Skeletal muscle cell (primary cell): Measurements from ENCODE around the gene GPR55.

Source experiments
- DNase-seq: peaks from one replicate; pipeline ENCODE4 v3.0.0-alpha.2; 2010; ENCODE audit warnings: low read depth
- H3K4me3 ChIP-seq: 2 replicates; pipeline ENCODE4 v1.5.1; 2011; ENCODE audit warnings: low read depth, mild to moderate bottlenecking, control low read depth, low read length, moderate library complexity

Gene GPR55

DNA sequence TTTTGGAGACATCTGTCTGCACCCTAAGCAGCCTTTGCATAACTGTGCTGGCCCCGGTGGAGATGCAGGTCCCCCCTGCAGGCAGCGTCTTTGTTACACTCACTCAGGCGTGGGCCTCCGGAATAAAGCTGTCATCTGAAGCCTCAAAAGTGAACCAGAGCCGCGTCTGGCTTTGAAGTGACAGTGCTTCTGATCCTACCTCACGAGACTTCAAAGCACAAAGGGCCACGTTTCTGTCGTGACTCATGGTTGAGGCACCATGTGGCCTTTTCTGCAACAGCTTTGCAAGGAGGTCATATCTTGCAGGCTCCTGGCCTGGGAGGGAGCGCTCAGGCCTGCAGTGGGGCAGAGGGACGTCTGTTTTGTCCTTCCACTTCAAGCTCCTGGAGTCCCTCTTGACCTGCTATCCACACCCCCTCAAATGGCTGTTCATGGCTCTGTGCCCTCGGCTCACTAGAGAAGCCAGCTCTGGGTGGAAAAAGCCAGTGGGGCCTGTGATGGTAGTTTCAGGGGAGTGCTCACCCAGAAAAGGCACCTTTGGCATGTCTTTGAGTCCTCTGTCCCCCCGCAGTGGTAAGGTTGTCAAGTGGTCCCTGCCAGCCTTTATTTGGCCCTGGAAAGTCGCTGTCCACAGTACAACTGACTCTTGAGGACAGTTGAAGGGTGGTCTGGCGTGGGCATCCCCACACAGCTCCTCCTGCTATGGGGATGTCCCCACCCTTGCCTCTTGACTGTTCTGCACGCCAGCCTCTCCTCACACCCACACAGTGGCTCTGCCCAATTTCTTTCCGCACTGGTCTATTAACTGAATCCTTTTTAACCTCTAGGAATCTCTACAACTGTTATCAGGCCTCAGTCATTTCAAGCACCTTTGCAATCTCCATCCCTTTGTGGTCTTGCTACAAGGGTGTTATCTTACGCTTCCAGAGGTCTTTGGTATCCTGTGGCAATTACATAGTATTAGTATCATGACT is 19.3 kb downstream of the GPR55 start:
- DNase-seq: no peak
- H3K4me3 ChIP-seq: no peak overlapping the region

- DNase-seq: no peak
- no peak overlapping the region for H3K4me3 ChIP-seq
Measured at GRCh38 chr2:230904856-230905447, 20.1 kb downstream of the GPR55 start.

DNA sequence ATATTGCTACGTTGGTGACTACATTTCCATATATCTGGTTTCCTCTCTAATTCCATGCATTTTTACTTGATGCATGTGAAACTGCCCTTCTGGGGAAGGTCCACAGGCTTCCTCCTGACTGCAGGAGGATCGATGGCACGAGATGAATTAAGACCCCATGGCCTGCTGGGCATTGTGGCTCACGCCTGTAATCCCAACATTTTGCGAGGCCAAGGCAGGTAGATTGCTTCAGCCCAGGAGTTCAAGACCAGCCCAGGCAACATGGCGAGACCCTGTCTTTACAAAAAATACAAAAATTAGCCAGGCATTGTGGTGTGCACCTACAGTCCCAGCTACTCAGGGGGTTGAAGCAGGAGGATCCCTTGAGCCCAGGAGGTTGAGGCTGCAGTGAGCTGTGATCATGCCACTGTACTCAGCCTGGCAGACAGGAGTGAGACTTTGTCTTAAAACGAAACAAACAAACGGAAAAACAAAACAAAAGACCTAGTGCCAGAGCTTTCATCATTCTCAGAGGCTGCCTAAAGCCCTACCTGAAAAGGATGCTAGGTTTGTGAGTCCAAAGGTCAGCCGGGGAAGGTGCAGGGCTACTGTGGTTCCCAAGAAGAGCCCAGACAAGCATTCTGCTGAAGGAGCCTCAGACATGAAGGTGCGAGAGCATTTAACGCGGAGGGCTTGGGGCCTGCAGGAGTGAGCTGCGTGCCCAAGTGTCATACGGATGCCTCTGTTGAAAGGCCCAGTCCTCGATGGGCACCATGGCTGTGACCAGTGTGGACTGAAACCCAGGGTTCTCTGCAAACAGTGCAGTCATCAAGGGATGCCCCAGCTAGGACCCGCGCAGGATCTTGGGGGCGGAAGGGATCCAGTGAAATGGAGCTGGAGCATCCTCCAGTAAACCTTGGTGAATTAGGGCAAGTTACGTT is 21.6 kb downstream of the GPR55 start:
- DNase-seq: no peak
- H3K4me3 ChIP-seq: no peak overlapping the region

DNA sequence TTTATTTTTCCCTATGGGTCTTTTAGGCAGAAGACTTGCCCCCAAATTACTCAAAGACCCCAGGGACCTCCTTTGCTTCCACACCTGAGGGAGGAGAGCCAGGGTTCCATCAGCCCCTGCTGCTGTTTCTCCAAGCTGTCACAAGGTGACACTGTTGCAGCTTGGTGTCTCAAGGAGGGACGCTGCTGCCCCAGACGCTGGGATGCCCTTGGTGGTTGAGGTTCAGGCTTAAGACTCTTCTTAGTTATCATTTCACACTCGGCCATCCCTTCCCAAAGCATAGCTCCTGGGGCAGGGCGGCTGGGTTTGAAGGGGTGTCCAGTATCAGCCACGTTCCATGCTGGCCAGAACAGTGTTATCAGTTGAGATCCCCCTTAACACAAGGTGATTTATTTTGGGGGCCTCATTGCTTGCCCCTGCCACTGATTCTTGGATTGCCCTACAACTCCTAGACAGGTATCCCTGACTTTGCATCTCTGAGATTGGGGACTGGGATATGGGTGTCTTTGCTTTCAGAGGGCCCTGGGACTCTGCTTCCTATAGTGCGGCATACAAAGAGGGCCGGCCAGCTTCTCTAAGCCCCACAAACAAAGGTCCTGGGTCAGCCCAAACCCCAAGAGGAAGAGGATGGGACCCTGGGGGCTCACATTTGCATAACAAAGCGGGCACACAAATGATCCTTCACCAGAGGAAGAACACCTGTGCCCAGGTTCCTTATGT is 22.7 kb downstream of the GPR55 start:
- DNase-seq: peak; percentile 16

DNA sequence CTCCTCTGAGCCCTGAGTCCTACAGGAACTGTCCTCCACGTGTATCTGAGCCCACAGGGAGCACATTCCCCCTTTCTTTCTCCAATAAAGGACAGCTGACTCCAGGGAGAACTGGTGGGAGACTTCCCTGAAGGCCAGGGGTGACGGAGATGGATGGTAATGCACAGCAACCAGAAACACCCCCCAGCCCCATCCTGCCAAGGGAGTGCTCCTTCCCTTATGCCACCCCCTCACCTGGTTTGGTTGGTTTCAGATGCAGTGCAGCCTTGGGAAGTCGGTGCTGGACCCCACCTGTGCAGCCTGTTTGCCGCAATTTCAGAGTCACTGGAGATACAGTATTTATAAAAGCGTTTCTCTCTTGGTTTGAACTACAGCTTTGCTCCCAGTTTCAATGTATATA is 24.0 kb downstream of the GPR55 start:
- no peak overlapping the region for H3K4me3 ChIP-seq
- no peak for DNase-seq

More for the DNA sequence above, 22.7 kb downstream of the GPR55 start:
- no peak overlapping the region for H3K4me3 ChIP-seq

GRCh38 chr2:230900336-230900995 is 24.6 kb downstream of the GPR55 start:
- DNase-seq: no peak
- no peak overlapping the region for H3K4me3 ChIP-seq

DNA sequence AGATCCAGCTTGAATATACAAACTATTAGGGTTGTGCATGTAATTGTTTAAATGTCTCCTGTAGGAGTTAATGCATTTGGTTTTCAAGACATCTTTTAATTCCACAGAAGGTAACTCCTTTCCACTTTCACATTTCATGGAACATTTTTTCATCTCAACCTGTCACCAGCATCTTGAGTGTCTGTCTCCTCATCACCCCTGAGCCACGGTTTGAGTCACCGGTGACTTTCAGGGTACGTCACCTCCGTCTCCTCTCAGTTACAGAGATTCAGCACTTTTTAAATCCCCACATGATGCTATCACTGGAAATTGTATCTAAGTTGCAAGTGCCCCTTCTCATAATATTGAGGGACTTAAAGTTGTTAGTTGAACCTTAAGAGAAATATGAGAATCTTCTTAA is 25.3 kb downstream of the GPR55 start:
- no peak overlapping the region for H3K4me3 ChIP-seq
- no peak for DNase-seq

DNA sequence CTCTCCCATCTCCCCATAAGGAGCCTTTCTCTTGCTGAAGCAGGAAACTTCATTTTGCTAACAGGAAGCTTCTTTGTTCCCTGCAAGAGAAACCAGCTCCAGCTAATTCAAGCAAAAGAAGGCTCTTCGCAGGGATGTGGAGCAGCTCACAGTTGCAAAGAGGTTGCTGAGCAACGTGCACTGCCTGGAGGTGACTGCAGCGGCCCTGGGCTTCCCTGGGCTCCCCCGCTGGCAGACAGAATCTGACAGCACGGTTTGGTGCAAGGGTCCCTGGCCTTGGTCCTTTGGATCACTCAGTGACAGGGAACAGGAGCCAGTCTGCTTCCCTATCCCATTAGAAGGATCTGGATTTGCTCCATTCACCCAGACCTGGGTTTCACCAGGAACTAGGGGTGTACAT is 25.8 kb downstream of the GPR55 start:
- H3K4me3 ChIP-seq: no peak overlapping the region
- DNase-seq: no peak

DNA sequence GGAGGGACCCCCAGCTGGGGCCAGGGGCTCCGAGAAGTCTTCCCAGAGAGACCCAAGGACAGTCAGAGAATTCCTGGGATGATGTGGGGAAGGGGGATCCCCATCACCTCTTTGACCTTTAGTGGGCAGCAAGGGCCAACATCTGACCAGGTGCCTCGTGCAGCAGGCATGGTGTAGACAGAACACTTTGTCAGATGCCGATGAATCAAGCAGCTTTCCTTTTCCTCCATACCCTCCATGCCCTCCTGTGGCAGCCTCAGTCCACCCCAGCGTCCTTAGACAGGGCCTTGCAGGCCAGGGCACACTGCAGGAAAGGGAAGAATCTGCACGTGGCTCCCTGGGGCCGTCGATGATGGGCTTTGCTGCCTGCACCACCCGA is 26.3 kb downstream of the GPR55 start:
- no peak overlapping the region for H3K4me3 ChIP-seq
- no peak for DNase-seq

GRCh38 chr2:230898016-230898712 is 26.9 kb downstream of the GPR55 start:
- no peak overlapping the region for H3K4me3 ChIP-seq
- DNase-seq: no peak

- no peak for DNase-seq
- H3K4me3 ChIP-seq: no peak overlapping the region
Measured at GRCh38 chr2:230896346-230897115, 28.5 kb downstream of the GPR55 start.

DNA sequence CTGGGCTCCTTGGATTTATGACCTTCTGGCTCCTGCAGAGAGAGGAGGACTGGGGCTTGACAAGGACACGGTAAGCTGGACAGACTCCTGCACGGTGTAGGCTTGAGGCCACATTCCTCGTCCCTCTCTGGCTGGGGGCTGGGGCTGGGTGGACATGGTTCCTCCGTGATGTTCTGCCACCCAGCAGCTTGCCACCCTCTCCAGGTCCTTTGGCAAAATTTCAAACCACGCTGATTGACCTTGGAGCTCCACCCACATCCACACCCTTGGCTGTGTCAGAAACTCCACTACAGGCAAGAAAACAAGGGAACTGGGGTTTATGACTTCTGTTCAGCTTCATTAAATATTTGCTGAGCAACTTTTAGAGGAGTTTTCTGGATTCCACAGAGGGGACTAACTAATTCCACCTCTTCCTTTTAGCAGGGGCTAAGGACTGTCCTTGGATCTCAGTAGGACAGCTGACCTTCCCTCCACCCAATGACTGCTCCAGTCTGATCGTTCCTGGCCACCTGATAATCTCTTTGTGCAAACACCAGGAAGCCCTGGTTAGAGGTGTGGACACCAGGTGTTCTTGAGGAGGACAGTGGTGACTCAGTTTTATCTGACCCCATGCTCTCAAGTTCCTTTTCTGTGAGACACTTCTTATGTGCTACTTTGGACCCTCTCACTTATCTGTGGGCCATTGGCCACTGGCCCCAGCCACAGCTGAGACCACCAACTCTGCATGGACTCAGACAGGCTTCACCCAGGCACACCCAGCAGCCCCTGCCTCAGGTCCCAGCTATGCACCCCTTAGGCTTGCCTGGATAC is 29.3 kb downstream of the GPR55 start:
- no peak for DNase-seq
- no peak overlapping the region for H3K4me3 ChIP-seq

- DNase-seq: no peak
- no peak overlapping the region for H3K4me3 ChIP-seq
Measured at GRCh38 chr2:230893841-230894781, 30.9 kb downstream of the GPR55 start.

DNA sequence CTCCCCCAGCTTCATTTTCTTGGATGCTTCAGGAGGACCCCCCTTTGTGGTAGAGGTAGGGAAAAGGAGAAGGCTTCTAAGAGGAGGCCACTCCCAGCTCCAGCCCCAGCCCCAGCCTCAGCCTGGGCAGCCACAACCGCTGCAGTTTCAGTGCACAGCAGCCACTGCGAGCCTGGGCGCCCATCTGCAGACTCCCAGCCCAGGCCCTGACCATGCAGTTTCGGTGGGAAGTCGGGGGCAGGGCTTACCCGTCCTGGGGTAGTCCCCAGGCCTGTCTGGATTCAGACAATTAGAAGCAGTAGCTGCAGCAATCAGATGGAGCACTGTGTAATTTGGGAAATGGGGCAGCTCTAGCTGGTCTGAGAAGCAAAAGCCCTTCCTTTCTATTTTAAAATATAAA is 31.7 kb downstream of the GPR55 start:
- DNase-seq: no peak
- no peak overlapping the region for H3K4me3 ChIP-seq

DNA sequence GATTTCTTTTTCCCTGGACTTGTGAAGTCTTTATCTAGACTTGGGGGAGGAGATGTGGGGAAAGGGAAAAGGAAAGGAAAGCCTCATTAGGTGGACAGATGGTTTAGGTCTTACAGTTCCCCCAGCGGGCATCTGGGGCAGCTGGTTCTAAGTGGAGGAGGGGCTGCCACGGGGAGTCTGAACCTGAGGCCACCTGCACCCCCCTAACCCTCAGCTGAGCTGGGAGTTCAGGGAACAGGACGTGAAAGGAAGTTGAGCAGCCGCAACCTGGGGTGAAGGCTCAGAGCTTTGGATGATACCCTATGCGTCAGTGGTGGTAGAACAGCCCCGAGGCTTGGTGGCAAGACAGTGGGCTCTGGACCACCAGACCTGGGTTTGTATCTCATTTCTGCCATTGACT is 33.5 kb downstream of the GPR55 start:
- no peak for DNase-seq

DNA sequence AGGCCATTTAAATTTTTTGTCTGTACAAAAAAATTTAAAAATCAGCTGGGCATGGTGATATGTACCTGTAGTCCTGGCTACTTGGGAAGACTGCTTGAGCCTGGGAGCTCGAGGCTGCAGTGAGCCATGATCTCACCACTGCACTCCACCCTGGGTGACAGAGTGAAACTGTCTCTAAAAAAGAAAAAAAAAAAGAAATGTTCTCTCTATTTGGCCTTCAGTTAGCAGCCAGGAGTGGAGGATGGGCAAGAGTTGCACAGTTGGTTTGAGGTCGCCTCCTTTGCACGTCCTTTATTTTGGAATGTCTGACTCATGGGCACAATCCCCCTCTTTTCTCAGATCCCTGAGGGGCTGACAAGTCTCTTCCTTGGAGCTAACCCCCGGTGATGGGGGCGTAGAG is 34.0 kb downstream of the GPR55 start:
- H3K4me3 ChIP-seq: no peak overlapping the region
- no peak for DNase-seq

More for the DNA sequence above, 33.5 kb downstream of the GPR55 start:
- no peak overlapping the region for H3K4me3 ChIP-seq
